SJCRH30 (cell line): ENCODE results near the gene RAPSN. TPM values are rescaled to one million over a fixed set of nuclear protein-coding genes. Genes with fewer than 3 reads are reported as not detected.

Source experiments
- total RNA-seq: library from RNA; depleted of rRNA; stranded (reverse); fragments of >200 nt; shearing (Covaris generic); gene quantifications from 2 replicates; pipeline ENCODE4 v1.2.3, GENCODE V29; 2014; rRNA removed

The RAPSN gene
- total RNA-seq, 1 experiment from 2014 or later, result 91.3 TPM

Other genes starting within 250 kb of the RAPSN start
- 10.7 and 11.1 TPM in 2 replicates for gene DDB2, start 234.2 kb downstream of the RAPSN start, total RNA-seq
- gene ACP2, start 200.3 kb downstream of the RAPSN start, total RNA-seq, result 26.2 and 29.6 TPM in 2 replicates
- 4.1 and 6.2 TPM in 2 replicates for gene NR1H3, start 191.1 kb downstream of the RAPSN start, total RNA-seq
- gene MADD, start 179.0 kb downstream of the RAPSN start, total RNA-seq, result 28.8 and 29.0 TPM in 2 replicates
- not detected in 2 replicates for gene MYBPC3, start 96.4 kb downstream of the RAPSN start, total RNA-seq
- gene SPI1, start 70.6 kb downstream of the RAPSN start, total RNA-seq, result not detected in 2 replicates
- 17.3 and 24.4 TPM in 2 replicates for gene SLC39A13, start 40.5 kb downstream of the RAPSN start, total RNA-seq
- 236 and 258 TPM in 2 replicates for gene PSMC3, start 22.7 kb downstream of the RAPSN start, total RNA-seq
- 107 and 108 TPM in 2 replicates for gene CELF1, start 104.0 kb upstream of the RAPSN start, total RNA-seq
- 47.9 and 53.3 TPM in 2 replicates for gene PTPMT1, start 116.5 kb upstream of the RAPSN start, total RNA-seq
- 19.3 and 22.1 TPM in 2 replicates for gene KBTBD4, start 129.8 kb upstream of the RAPSN start, total RNA-seq
- 118 and 135 TPM in 2 replicates for gene NDUFS3, start 129.9 kb upstream of the RAPSN start, total RNA-seq
- 0.16 and 0.43 TPM in 2 replicates for gene FAM180B, start 137.5 kb upstream of the RAPSN start, total RNA-seq
- not detected in 2 replicates for gene C1QTNF4, start 145.3 kb upstream of the RAPSN start, total RNA-seq
- gene MTCH2, start 193.4 kb upstream of the RAPSN start, total RNA-seq, result 119 TPM in 2 replicates